Activated T-helper 17 cell treated with anti-CD3 and anti-CD28 coated beads, Interleukin-2, amount 50 U/mL, for 72 hours (primary cell): ENCODE results near the gene KCNQ2. TPM values are rescaled to one million over a fixed set of nuclear protein-coding genes. Genes with fewer than 3 reads are reported as not detected.
"Not testable (repeated sequence)": the region's sequence is repeated elsewhere in the genome, so short reads cannot be mapped to it uniquely, and the experiment has no call there.

ENCODE experiments used
- ATAC-seq: fragments of 150-1000 bp; cut with Tn5 transposase; replicated peaks from 2 replicates; pipeline ENCODE4 v1.10.0; 2021; ENCODE audit warnings: mild to moderate bottlenecking, moderate library complexity
- H3K27ac Mint-ChIP-seq: one replicate; pipeline ENCODE4 v1.8.0; 2022; ENCODE audit warnings: mixed read lengths
- H3K27me3 Mint-ChIP-seq: one replicate; pipeline ENCODE4 v1.8.0; 2022; ENCODE audit warnings: mixed read lengths
- H3K36me3 Mint-ChIP-seq: one replicate; pipeline ENCODE4 v1.8.0; 2022; ENCODE audit warnings: low read depth, mild to moderate bottlenecking, mixed read lengths
- H3K4me1 Mint-ChIP-seq: one replicate; pipeline ENCODE4 v1.8.0; 2022; ENCODE audit warnings: mixed read lengths
- H3K4me3 Mint-ChIP-seq: one replicate; pipeline ENCODE4 v1.8.0; 2022; ENCODE audit warnings: mild to moderate bottlenecking, mixed read lengths
- H3K9me3 Mint-ChIP-seq: one replicate; pipeline ENCODE4 v1.8.0; 2022; ENCODE audit warnings: mixed read lengths
- total RNA-seq, 2 donors: library from RNA; stranded (reverse); gene quantifications; one replicate each; pipeline ENCODE4 v1.2.3, GENCODE V29; 2022

Gene KCNQ2
- total RNA-seq, 2 donors from 2014 or later = 0.66 TPM; not detected in 1

DNA sequence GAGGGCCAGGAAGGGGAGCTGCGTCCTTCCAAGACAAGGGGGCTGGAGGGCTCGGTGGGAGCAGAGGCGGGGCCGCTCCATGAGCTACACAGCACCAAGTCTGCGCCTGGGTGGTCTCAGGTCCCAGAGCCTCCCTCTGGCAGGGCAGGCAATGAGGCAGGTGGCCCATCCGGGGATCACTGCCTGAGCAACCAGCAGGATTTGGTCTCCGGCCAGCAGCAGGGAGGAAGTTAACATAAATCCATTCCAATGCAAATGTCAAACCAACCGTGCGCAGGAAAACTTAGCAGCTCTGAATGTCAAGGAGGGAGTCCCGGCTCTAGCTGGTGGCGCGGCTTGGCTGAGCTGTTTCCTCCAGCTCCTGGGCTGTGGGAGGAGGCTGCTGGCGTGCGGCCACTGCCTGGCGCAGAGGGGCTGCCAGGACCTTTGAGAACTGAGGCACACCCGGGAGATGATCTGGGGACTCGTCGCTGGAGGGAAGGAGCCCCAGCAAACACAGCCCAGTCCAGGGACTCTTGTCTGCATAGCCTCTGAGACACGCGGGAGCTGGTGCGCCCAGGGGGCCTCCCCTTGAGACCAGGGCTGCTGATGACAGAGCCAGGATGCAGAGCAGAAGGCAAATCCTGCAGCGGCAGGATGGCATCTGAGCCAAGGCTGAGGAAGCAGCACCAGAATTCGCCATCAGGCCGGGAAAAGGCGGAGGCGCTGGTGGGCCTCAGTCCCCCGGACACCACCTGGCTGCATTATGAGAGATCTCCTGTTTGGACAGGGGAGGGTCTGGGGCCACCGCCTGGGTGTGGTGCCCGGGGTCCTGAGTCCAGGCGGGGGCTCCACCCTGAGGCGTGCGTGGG lies 78.2 kb downstream of the KCNQ2 start:
- ATAC-seq = no peak
- Mint-ChIP-seq H3K36me3 (no peaks in the 10 kb centered on the region), H3K9me3 (no peaks in the 10 kb centered on the region), H3K27ac (no peak overlapping the region), H3K27me3 (peaks cover 9% of the 10 kb centered on the region), H3K4me3 (no peak overlapping the region), H3K4me1 (no peaks in the 10 kb centered on the region)

DNA sequence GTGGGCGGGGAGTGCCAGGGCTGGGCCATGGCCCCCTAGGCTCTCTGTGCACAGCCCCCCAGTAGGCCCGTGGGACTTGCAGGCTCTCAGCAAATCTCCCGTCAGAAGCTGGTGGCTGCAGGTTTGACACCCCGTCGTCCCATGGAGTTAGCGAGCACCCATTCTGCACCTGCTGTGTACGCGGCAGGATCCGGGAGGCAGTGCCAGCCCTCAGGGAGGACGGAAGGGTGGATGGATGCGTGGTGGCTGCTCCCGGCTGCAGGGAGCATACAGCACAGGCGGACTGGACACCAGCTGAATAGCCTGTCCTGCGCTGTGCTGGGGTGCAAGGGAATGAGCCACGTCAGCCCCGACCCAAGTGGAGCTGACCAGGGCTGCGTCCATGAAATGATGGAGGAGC lies 78.9 kb downstream of the KCNQ2 start:
- no peak overlapping the region for H3K4me3 Mint-ChIP-seq
- ATAC-seq = no peak
- no peaks in the 10 kb centered on the region for H3K9me3 Mint-ChIP-seq
- H3K4me1 Mint-ChIP-seq = no peaks in the 10 kb centered on the region
- no peak overlapping the region for H3K27ac Mint-ChIP-seq
- H3K27me3 Mint-ChIP-seq = peaks cover 9% of the 10 kb centered on the region
- H3K36me3 Mint-ChIP-seq = no peaks in the 10 kb centered on the region

DNA sequence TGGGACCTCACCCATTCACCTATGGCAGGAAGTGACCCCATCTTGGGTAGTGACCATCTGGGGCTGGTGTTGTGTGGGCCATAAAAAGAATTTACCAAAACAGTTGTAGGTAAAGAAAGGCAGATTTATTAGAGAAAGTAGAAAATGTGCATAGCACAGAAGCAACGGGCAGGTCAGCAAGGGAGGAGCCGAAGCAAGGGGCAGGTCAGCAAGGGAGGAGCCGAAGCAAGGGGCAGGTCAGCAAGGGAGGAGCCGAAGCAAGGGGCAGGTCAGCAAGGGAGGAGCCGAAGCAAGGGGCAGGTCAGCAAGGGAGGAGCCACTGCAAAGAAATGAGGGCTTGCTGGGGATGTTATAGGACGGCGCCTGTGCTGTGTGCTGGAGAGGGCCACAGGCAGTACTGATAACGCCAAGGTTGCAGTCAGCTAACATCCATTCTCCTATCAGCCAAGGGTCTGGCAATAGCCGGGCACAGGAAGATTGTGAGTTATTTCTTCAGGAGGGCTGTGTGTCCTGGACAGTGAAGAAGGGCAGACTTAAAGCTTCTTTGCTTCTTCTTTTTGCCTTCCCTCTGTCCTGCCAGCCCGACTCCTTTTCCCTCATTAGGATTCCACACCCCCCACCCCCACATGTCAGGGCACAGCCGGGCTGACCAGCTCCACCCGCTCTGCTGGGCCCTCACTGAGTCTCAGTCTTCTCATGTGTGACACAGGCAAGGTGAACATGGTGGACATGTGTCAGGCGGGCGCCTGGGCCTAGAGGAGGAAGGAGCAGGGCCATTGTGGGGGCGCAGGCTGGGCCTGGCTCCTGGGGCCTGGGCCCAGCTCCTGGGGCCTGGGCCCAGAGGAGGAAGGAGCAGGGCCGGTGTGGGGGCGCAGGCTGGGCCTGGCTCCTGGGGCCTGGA lies 79.7 kb downstream of the KCNQ2 start:
- no peak overlapping the region for H3K27ac Mint-ChIP-seq
- no peak overlapping the region for H3K4me3 Mint-ChIP-seq
- H3K27me3 Mint-ChIP-seq = peaks cover 12% of the 10 kb centered on the region
- peaks cover 5% of the 10 kb centered on the region for H3K4me1 Mint-ChIP-seq
- no peaks in the 10 kb centered on the region for H3K36me3 Mint-ChIP-seq
- no peak for ATAC-seq
- peaks cover 4% of the 10 kb centered on the region for H3K9me3 Mint-ChIP-seq

DNA sequence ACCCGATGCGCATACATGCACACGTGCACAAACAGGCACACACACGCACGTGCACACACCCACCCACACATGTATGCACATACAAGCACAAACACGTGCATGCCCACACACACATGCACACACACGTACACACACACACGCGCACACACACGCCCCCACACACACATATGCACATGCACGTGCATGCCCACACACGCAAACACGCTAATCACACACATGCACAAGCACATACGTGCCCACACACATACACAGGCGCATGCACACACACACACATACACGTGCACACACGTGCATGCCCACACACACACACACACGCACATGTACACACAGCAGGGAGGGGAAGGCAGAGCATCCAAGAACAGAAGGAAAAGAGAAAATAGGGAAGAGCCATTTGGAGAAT lies 84.5 kb downstream of the KCNQ2 start:
- Mint-ChIP-seq H3K27ac (no peak overlapping the region), H3K4me1 (peaks cover 5% of the 10 kb centered on the region), H3K27me3 (peaks cover 9% of the 10 kb centered on the region), H3K9me3 (peaks cover 17% of the 10 kb centered on the region), H3K4me3 (no peak overlapping the region), H3K36me3 (no peaks in the 10 kb centered on the region)
- ATAC-seq = no peak

DNA sequence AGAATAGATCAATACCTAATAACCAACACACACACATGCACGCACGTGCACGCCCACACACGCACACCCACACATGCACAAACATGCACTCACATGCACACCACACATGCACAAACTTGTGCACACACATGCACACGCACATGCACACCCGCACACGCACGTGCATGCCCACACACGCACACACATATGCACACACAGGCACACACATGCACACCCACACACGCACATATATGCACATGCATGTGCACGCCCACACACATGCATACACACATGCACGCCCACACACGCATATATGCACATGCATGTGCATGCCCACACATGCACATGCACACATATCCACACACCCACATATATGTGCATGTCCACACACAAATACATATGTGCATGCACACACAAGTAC lies 85.1 kb downstream of the KCNQ2 start:
- Mint-ChIP-seq H3K27ac (no peak overlapping the region), H3K27me3 (peaks cover 9% of the 10 kb centered on the region), H3K9me3 (peaks cover 17% of the 10 kb centered on the region), H3K4me1 (peaks cover 5% of the 10 kb centered on the region), H3K4me3 (no peak overlapping the region), H3K36me3 (no peaks in the 10 kb centered on the region)
- ATAC-seq = no peak

DNA sequence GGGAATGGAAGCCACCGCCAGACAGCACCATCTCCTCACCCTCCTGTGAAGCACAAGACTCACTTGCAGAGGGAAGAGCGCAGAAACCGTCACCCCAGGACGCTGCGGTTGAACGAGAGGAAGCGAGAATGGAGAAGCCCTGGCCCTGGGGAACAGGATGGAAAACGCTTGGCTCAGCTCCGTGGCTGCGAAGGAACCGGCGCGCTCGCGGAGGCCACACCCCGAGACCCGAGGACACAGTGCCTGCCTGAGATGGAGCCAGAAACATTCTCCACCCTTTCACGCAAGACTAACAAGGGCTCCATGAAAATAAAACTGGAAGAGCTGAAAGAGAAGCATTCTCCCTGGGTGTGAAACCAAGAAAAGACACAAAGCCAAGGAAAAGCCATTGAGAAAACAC lies 86.0 kb downstream of the KCNQ2 start:
- H3K4me1 Mint-ChIP-seq = peaks cover 5% of the 10 kb centered on the region
- H3K9me3 Mint-ChIP-seq = peaks cover 17% of the 10 kb centered on the region
- H3K27me3 Mint-ChIP-seq = peaks cover 9% of the 10 kb centered on the region
- no peak overlapping the region for H3K27ac Mint-ChIP-seq
- no peak for ATAC-seq
- no peak overlapping the region for H3K4me3 Mint-ChIP-seq
- H3K36me3 Mint-ChIP-seq = no peaks in the 10 kb centered on the region

- Mint-ChIP-seq H3K4me3 (no peak overlapping the region), H3K4me1 (peaks cover 5% of the 10 kb centered on the region), H3K9me3 (peaks cover 17% of the 10 kb centered on the region), H3K36me3 (no peaks in the 10 kb centered on the region), H3K27ac (no peak overlapping the region), H3K27me3 (peaks cover 6% of the 10 kb centered on the region)
- no peak for ATAC-seq
Measured at GRCh38 chr20:63385819-63386218, 86.6 kb downstream of the KCNQ2 start.

DNA sequence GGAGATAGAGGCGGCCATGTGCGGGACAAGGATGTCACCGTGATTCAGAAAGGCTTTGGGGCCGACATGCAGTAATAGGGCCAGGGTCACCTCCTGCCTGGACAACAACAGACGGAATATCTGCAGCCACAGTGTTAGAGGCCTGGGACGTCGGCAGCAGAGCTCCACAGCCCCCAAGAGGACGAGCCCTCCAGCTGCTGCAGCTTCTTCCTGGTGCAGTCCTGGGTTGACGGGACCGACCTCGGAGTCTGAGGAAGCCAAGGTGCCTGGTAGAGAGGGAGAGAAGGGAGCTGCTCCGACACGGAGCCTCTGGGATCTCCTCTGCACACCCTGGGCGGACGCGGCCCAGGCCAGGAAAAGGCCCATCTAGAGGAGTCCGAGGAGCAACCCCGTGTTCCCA lies 88.1 kb downstream of the KCNQ2 start:
- no peak for ATAC-seq
- H3K27me3 Mint-ChIP-seq = peaks cover 6% of the 10 kb centered on the region
- no peak overlapping the region for H3K27ac Mint-ChIP-seq
- H3K9me3 Mint-ChIP-seq = peaks cover 17% of the 10 kb centered on the region
- no peaks in the 10 kb centered on the region for H3K36me3 Mint-ChIP-seq
- peaks cover 5% of the 10 kb centered on the region for H3K4me1 Mint-ChIP-seq
- H3K4me3 Mint-ChIP-seq = no peak overlapping the region

GRCh38 chr20:63383556-63383955 lies 88.9 kb downstream of the KCNQ2 start:
- no peak overlapping the region for H3K27ac Mint-ChIP-seq
- H3K9me3 Mint-ChIP-seq = peaks cover 17% of the 10 kb centered on the region
- H3K27me3 Mint-ChIP-seq = peaks cover 6% of the 10 kb centered on the region
- peaks cover 5% of the 10 kb centered on the region for H3K4me1 Mint-ChIP-seq
- H3K36me3 Mint-ChIP-seq = no peaks in the 10 kb centered on the region
- ATAC-seq = no peak
- no peak overlapping the region for H3K4me3 Mint-ChIP-seq

GRCh38 chr20:63382551-63383300 lies 89.7 kb downstream of the KCNQ2 start:
- H3K9me3 Mint-ChIP-seq = peaks cover 13% of the 10 kb centered on the region
- no peaks in the 10 kb centered on the region for H3K36me3 Mint-ChIP-seq
- no peak overlapping the region for H3K4me3 Mint-ChIP-seq
- peaks cover 7% of the 10 kb centered on the region for H3K27me3 Mint-ChIP-seq
- H3K4me1 Mint-ChIP-seq = no peaks in the 10 kb centered on the region
- no peak overlapping the region for H3K27ac Mint-ChIP-seq
- ATAC-seq = no peak

DNA sequence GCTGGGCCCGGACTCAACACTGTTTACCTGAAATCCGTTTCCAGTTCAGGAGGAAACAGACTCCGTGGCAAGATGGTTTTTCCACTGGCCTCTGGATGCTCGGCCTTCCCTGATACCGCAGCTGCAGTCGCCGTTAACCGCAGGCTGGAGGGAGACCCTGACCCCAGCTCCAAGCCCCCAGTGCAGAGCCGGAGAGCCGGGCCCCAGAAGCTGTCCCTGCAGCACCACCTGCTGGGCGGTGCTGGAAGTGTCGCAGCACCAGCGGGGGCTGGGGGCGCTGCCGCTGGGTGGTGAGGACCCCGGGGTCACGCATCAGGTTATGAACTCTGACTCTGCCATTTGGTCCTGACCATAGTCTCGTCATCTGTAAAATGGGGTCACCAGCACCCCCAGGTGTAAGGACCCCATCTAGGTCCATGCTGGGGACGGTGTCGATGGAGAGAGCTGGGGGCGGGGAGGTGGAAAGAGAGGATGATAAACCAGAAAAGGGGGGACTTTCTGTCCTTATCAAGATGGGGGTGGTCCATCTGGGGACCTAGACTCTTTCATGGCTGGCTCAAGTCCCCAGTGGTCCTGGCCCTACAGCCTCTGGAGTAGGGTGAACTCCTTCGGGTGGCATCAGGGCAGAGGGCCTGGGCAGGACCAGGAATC lies 90.5 kb downstream of the KCNQ2 start:
- no peaks in the 10 kb centered on the region for H3K4me1 Mint-ChIP-seq
- no peak overlapping the region for H3K4me3 Mint-ChIP-seq
- H3K9me3 Mint-ChIP-seq = peaks cover 8% of the 10 kb centered on the region
- ATAC-seq = no peak
- H3K36me3 Mint-ChIP-seq = no peaks in the 10 kb centered on the region
- H3K27ac Mint-ChIP-seq = no peak overlapping the region
- peaks cover 7% of the 10 kb centered on the region for H3K27me3 Mint-ChIP-seq

- no peak for ATAC-seq
- H3K36me3 Mint-ChIP-seq = no peaks in the 10 kb centered on the region
- H3K4me3 Mint-ChIP-seq = no peak overlapping the region
- H3K4me1 Mint-ChIP-seq = no peaks in the 10 kb centered on the region
- H3K9me3 Mint-ChIP-seq = peaks cover 3% of the 10 kb centered on the region
- H3K27ac Mint-ChIP-seq = no peak overlapping the region
- peaks cover 9% of the 10 kb centered on the region for H3K27me3 Mint-ChIP-seq
Measured at GRCh38 chr20:63380346-63380870, 92.0 kb downstream of the KCNQ2 start.

DNA sequence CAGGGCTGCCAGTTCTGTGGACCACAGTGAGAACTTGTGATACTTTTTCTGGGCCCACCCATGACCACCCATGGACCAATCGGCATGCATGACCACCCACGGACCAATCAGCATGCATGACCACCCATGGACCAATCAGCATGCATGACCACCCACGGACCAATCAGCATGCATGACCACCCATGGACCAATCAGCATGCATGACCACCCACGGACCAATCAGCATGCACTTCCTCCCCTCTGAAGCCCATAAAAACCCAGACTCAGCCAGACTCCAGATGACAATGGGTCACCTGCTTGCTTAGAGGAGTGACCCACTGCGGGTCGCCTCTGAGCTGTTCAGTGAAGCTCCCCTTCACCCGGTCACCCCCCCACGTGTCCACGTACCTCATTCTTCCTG lies 92.6 kb downstream of the KCNQ2 start:
- H3K4me3 Mint-ChIP-seq, H3K4me1 Mint-ChIP-seq, H3K9me3 Mint-ChIP-seq, ATAC-seq, H3K36me3 Mint-ChIP-seq, H3K27me3 Mint-ChIP-seq, H3K27ac Mint-ChIP-seq: not testable (repeated sequence)

- Mint-ChIP-seq H3K4me1 (no peaks in the 10 kb centered on the region), H3K4me3 (no peak overlapping the region)
Measured at GRCh38 chr20:63379296-63379695, 93.2 kb downstream of the KCNQ2 start.

More at GRCh38 chr20:63379296-63379695, 93.2 kb downstream of the KCNQ2 start:
- no peak overlapping the region for H3K27ac Mint-ChIP-seq
- no peak for ATAC-seq
- no peaks in the 10 kb centered on the region for H3K9me3 Mint-ChIP-seq
- peaks cover 9% of the 10 kb centered on the region for H3K27me3 Mint-ChIP-seq
- no peaks in the 10 kb centered on the region for H3K36me3 Mint-ChIP-seq
